ENCODE results near the gene RNASE7.
"Not testable (repeated sequence)": the region's sequence is repeated elsewhere in the genome, so short reads cannot be mapped to it uniquely, and the experiment has no call there.

RNASE7 gene

DNA sequence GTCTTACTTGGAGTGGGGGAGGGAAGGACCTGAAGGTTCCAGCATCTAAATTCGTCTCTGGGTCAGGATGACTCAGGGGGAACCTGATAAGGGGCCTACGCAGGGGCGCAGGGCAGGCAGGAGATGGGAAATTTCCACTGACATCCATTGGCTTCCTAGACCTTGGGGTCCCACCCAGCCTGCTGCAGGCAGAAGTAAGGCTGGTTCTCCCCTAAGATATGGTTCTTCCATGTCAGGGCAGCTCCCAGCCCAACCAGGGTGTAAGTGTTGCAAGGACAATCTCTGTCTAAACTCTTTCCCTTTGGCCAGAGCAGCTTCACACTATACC is 15.2 kb upstream of the RNASE7 start:
- H3K9me3 Mint-ChIP-seq = no peaks in the 10 kb centered on the region
- no peak overlapping the region for H3K27ac Mint-ChIP-seq
- H3K27me3 Mint-ChIP-seq (ENCODE audit: low read depth) = peaks cover 44% of the 10 kb centered on the region
- H3K36me3 Mint-ChIP-seq (ENCODE audit: low read depth) = no peaks in the 10 kb centered on the region
- peaks cover 7% of the 10 kb centered on the region for H3K4me1 Mint-ChIP-seq (ENCODE audit: low read depth)
- DNase-seq (ENCODE audit: low spot score) = no peak
- no peak overlapping the region for H3K4me3 Mint-ChIP-seq

DNA sequence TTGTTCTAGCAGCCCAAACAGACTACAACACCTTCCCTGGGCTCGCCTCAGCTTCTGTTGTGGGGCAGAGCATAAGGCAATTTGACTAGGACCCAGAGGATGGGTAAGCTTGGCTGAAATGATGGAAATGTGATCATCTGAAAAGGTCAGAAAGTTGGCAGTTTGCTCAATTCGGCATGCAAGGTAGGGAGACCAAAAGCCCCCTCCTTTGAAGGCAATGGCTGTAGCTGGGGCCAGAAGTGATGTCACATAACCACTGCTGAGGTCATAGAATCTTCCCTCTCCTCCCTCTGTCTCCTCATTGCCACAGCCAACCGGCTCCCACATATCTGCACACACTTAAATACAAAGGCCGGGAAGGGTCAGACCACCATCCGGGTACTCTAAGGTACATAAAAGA is 12.2 kb upstream of the RNASE7 start, which contains the start of gene TPPP2:
Gene TPPP2 (plus strand): TSS at position 301 of the 400 bp plus-strand sequence. CDS start 365 bp downstream, outside the sequence.
- H3K27me3 Mint-ChIP-seq (ENCODE audit: low read depth) = peaks cover 32% of the 10 kb centered on the region
- no peak within 1 kb of the TSS for H3K4me3 Mint-ChIP-seq
- no peaks in the 10 kb centered on the region for H3K9me3 Mint-ChIP-seq
- H3K4me1 Mint-ChIP-seq (ENCODE audit: low read depth) = no peaks in the 10 kb centered on the region
- no peak for DNase-seq (ENCODE audit: low spot score)
- H3K36me3 Mint-ChIP-seq (ENCODE audit: low read depth) = no peaks in the 10 kb centered on the region
- H3K27ac Mint-ChIP-seq = no peak within 1 kb of the TSS

- Mint-ChIP-seq H3K4me1 (ENCODE audit: low read depth) (no peaks in the 10 kb centered on the region), H3K36me3 (ENCODE audit: low read depth) (no peaks in the 10 kb centered on the region), H3K9me3 (no peaks in the 10 kb centered on the region), H3K27ac (no peak overlapping the region), H3K4me3 (no peak overlapping the region), H3K27me3 (ENCODE audit: low read depth) (peaks cover 30% of the 10 kb centered on the region)
- no peak for DNase-seq (ENCODE audit: low spot score)
Measured at GRCh38 chr14:21030531-21030930, 11.6 kb upstream of the RNASE7 start.

DNA sequence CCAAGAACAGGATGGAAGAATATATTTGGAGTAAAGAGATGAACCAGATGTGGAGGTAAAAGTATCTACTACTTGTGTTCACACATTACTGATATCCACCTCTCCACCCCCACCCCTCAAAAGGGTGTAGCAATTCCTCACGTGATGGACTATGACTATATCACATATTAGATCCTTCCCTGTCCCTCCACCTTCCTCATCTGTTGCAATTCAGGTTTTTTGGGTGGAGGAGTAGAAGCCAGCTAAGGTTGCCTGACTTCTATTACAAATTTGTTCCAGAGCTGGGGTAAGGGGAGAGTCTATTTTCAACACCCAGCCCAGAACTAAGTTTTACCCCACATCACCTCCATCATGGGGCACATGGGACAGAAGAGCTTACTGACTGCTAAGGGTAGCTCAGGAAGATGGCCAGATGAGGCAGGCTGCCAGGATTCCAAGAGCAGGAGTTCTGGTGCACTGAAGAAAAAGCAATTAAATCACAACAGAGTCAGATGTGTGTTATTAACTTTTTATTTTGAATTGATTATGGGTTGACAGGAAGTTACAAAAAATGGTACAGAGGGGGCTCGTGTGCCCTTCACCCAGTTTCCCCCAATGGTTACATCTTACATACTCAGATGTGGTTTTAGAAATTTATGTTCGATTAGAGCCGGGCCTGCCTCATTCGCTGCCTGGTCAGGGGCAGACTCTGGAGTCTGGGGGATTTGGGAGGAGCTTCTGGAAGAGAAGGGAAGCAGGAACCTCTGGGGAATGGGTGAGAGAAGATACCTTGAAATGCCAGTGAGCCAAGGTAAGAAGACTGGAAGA is 9.6 kb upstream of the RNASE7 start:
- H3K4me3 Mint-ChIP-seq = no peak overlapping the region
- no peaks in the 10 kb centered on the region for H3K9me3 Mint-ChIP-seq
- peaks cover 21% of the 10 kb centered on the region for H3K27me3 Mint-ChIP-seq (ENCODE audit: low read depth)
- H3K36me3 Mint-ChIP-seq (ENCODE audit: low read depth) = no peaks in the 10 kb centered on the region
- no peak for DNase-seq (ENCODE audit: low spot score)
- H3K27ac Mint-ChIP-seq = no peak overlapping the region
- H3K4me1 Mint-ChIP-seq (ENCODE audit: low read depth) = no peaks in the 10 kb centered on the region

GRCh38 chr14:21033133-21033698 is 8.9 kb upstream of the RNASE7 start:
- DNase-seq (ENCODE audit: low spot score) = no peak
- Mint-ChIP-seq H3K9me3 (no peaks in the 10 kb centered on the region), H3K27me3 (ENCODE audit: low read depth) (peaks cover 21% of the 10 kb centered on the region), H3K4me1 (ENCODE audit: low read depth) (no peaks in the 10 kb centered on the region), H3K27ac (no peak overlapping the region), H3K36me3 (ENCODE audit: low read depth) (no peaks in the 10 kb centered on the region), H3K4me3 (no peak overlapping the region)

DNA sequence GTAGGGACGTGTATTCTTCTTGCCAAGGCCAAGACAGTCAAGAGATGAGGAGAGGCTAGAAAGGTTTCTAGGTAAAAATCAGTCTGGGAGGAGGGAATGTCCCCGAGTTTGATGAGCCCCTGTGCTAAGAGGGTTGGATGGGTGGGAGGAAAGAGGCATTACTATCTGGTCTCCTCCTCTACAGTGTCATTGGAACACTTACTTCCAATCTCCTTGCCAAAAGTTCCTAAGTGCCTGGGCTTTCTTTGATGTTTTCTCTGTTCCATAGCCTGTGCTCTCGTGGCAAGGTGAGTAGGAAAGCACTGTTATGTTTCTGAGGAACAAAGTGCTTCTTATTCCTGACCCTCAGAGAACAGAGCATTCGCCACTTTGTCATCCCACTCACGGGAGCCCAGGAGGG is 7.5 kb upstream of the RNASE7 start, which contains the start of gene RNASE13:
Gene RNASE13 (minus strand): TSS at position 101 of the 400 bp plus-strand sequence. CDS start 519 bp downstream, outside the sequence.
- H3K4me1 Mint-ChIP-seq (ENCODE audit: low read depth) = no peaks in the 10 kb centered on the region
- no peak within 1 kb of the TSS for H3K4me3 Mint-ChIP-seq
- H3K27me3 Mint-ChIP-seq (ENCODE audit: low read depth) = peaks cover 21% of the 10 kb centered on the region
- H3K36me3 Mint-ChIP-seq (ENCODE audit: low read depth) = no peaks in the 10 kb centered on the region
- H3K9me3 Mint-ChIP-seq = no peaks in the 10 kb centered on the region
- no peak for DNase-seq (ENCODE audit: low spot score)
- no peak within 1 kb of the TSS for H3K27ac Mint-ChIP-seq

DNA sequence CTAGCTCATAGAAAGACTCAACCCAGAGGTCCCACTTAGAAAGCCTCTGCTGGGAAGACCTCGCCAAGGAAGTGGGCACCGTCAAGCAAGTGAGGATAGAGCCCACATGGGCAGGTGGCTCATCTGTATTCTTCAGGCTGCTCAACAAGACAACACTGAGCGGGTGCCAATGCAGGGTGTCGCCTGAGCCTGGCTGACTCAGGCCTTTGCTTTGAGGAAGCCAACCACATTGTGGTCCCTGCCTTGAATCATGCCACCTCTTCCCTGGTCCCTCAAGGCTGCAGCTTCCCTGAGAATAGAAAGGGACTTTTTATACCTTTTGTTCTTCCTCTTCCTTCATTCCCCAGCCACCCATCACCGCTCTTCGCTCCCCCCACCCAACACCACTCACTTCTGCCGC is 5.4 kb upstream of the RNASE7 start:
- DNase-seq (ENCODE audit: low spot score) = no peak
- Mint-ChIP-seq H3K4me3 (no peak overlapping the region), H3K4me1 (ENCODE audit: low read depth) (no peaks in the 10 kb centered on the region), H3K27me3 (ENCODE audit: low read depth) (peaks cover 18% of the 10 kb centered on the region), H3K36me3 (ENCODE audit: low read depth) (no peaks in the 10 kb centered on the region), H3K9me3 (no peaks in the 10 kb centered on the region), H3K27ac (no peak overlapping the region)

DNA sequence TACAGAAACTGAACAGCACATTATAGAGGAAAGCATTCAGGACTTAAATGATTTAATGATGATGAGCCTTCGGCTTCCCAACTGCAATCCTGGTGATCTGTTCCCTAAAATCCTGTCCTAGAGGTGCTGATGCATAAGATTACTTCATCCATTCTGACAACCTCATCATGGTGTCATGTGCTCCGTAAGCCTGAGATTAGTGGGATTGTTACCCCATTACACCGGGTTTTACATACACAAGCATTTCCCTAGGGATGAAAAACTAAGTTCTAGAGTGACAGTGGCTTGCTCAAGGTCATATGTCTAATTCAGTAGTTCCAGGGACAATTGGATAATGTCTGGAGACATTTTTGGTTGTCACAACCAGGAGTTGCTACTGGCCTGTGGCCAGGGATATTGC is 5.0 kb upstream of the RNASE7 start:
- H3K36me3 Mint-ChIP-seq (ENCODE audit: low read depth) = no peaks in the 10 kb centered on the region
- H3K4me1 Mint-ChIP-seq (ENCODE audit: low read depth) = no peaks in the 10 kb centered on the region
- H3K27me3 Mint-ChIP-seq (ENCODE audit: low read depth) = peaks cover 16% of the 10 kb centered on the region
- no peak for DNase-seq (ENCODE audit: low spot score)
- no peak overlapping the region for H3K27ac Mint-ChIP-seq
- H3K4me3 Mint-ChIP-seq = no peak overlapping the region
- H3K9me3 Mint-ChIP-seq = no peaks in the 10 kb centered on the region

DNA sequence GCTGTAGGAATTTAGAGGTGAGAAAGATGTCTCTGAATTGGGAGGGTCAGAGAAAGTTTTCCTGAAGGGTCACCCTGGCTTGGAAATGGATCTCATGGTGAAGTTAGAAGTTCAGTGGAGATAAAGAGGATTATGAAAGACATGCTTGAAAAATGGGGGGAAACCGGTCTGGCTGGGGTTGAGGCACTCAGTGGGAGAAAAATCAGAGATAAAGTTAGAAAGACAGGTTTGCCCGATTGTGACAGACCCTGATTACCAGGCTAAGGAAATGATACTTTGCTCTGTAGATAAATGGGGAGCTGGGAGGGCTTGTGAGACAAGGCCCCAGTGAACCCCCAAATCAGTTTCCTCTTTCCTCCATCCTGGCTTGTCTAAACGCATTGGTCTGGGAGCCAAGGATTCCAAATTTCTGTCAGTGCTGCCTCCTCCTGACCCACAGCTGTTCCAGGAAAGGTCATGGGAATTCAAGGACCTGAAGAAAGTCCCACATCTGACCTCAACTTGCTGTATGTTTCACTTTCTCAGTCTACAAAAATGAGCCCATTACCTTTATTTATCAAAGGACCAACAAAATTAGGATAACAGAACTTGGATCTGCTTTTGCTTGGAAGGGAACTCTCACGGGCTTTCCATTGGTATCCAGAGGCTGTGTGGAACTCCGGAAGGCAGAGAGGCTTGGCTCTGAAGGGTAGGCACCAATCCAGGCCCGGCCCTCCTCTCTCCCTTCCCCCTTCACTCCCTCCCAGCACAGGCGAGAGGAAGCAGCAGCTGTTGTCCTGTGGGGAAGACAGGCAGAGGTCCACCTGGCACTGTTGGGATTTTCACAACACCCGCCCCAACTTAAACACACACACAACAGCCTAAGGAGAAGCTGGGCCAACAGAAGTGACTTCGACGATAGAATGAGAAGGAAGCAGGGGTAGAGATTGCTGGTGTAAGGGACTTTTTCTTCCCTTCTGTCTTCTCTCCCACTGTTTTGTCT is 3.4 kb upstream of the RNASE7 start:
- no peaks in the 10 kb centered on the region for H3K36me3 Mint-ChIP-seq (ENCODE audit: low read depth)
- no peak for DNase-seq (ENCODE audit: low spot score)
- H3K4me1 Mint-ChIP-seq (ENCODE audit: low read depth) = no peaks in the 10 kb centered on the region
- H3K27ac Mint-ChIP-seq = no peak overlapping the region
- peaks cover 12% of the 10 kb centered on the region for H3K27me3 Mint-ChIP-seq (ENCODE audit: low read depth)
- H3K9me3 Mint-ChIP-seq = no peaks in the 10 kb centered on the region
- no peak overlapping the region for H3K4me3 Mint-ChIP-seq

GRCh38 chr14:21039585-21040369 is 2.4 kb upstream of the RNASE7 start:
- peaks cover 6% of the 10 kb centered on the region for H3K4me1 Mint-ChIP-seq (ENCODE audit: low read depth)
- H3K27ac Mint-ChIP-seq = no peak overlapping the region
- DNase-seq (ENCODE audit: low spot score) = no peak
- no peaks in the 10 kb centered on the region for H3K9me3 Mint-ChIP-seq
- peaks cover 15% of the 10 kb centered on the region for H3K27me3 Mint-ChIP-seq (ENCODE audit: low read depth)
- no peaks in the 10 kb centered on the region for H3K36me3 Mint-ChIP-seq (ENCODE audit: low read depth)
- H3K4me3 Mint-ChIP-seq = no peak overlapping the region

DNA sequence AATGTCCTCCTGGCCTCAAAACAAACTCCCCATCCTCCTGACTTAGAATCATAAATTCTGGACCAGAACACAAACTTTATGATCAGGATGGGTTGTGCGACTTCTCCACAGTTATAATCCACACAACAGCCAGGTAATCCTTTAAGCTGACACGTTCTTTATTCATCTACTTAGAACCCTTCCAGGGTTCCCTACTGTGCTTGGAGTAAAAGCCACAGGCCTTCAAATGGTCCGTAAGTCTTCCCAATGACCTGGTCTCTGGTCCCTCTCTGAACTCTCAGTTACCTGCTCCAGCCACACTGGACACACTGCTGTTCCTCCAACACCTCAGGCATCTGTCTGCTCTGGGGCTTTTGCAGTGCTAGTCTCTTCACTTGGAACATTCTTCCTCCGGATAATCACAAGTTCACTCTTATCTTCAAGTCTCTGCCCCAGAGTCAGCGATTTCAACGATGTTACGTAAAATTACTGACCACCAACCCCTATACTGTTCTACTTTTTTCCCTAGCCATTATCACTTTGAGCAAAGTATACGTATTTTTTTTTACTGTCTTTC is 1.7 kb upstream of the RNASE7 start:
- no peak for DNase-seq (ENCODE audit: low spot score)
- Mint-ChIP-seq H3K36me3 (ENCODE audit: low read depth) (no peaks in the 10 kb centered on the region), H3K27me3 (ENCODE audit: low read depth) (peaks cover 20% of the 10 kb centered on the region), H3K27ac (no peak overlapping the region), H3K4me1 (ENCODE audit: low read depth) (peaks cover 6% of the 10 kb centered on the region), H3K9me3 (no peaks in the 10 kb centered on the region), H3K4me3 (no peak overlapping the region)

DNA sequence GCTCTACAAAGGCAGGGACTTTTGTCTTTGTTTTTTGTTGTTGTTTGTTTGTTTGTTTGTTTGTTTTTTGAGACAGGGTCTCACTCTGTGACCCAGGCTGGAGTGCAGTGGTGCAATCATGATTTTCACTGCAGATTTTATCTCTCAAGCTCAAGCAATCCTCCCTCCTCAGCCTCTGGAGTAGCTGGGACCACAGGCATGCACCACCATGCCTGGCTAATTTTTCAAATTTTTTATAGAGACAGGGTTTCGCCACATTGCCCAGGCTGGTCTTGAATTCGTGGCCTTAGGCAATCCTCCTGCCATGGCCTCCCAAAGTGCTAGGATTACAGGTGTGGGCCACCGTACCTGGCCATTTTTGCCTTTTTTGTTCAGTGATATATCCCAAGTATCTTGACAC is 1.2 kb upstream of the RNASE7 start:
- H3K36me3 Mint-ChIP-seq (ENCODE audit: low read depth); DNase-seq (ENCODE audit: low spot score); H3K4me1 Mint-ChIP-seq (ENCODE audit: low read depth); H3K9me3 Mint-ChIP-seq; H3K27ac Mint-ChIP-seq; H3K4me3 Mint-ChIP-seq: not testable (repeated sequence)
- H3K27me3 Mint-ChIP-seq (ENCODE audit: low read depth) = peaks cover 24% of the 10 kb centered on the region

GRCh38 chr14:21042918-21043317 is 756 bp downstream of the RNASE7 start:
- Mint-ChIP-seq H3K36me3 (ENCODE audit: low read depth) (no peaks in the 10 kb centered on the region), H3K27me3 (ENCODE audit: low read depth) (peaks cover 26% of the 10 kb centered on the region), H3K9me3 (no peaks in the 10 kb centered on the region), H3K27ac (no peak overlapping the region), H3K4me1 (ENCODE audit: low read depth) (peaks cover 6% of the 10 kb centered on the region), H3K4me3 (no peak overlapping the region)
- no peak for DNase-seq (ENCODE audit: low spot score)

Data from T-helper 2 cell treated with Interferon-gamma antibody and Interleukin-4, amounts not matched to agents 5 μg/mL and 100 μg/mL, for 36 hours (primary cell).